ENCODE results near the gene RBP4.
"Not testable (repeated sequence)": the region's sequence is repeated elsewhere in the genome, so short reads cannot be mapped to it uniquely, and the experiment has no call there.

Gene RBP4

DNA sequence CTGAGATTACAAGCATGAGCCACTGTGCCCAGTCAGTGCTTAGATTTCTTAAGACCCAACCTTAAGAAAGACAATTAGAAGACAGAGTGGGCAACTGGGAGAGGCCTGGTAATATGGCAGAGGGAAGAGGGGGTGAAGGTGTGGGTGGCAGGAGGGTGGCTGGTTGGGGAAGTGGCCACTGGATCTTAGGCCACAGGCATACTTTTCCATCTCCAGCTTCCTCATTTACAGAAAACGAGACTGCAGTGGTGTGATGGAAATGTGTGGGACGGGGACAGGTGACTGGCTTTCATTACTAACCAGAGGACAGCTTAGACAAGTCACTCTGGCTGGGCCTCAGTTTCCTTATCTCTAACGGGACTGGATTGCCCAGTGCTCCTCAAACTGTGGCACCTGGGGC lies 35.6 kb downstream of the RBP4 start:
- DNase-seq: no peak

DNA sequence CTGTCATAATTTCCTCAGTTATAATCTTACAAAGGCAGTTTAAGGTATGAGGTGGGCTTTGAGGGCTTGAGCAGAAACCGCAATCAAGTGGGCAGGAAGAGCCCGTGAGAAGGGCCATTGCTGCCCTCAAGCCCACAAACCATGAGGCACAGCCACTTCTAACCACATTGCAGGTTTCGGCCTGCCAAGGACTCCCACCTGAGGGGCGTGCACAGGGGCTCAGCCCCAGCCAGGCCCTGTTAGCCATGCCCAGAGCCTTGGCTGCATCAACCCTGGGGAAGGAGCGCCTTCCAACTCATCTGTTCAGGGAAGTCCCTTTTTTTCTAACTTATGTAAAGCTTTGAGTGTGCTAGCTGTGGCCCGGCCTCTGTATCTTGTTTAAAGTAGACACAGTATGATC lies 40.5 kb downstream of the RBP4 start:
- DNase-seq: no peak

DNA sequence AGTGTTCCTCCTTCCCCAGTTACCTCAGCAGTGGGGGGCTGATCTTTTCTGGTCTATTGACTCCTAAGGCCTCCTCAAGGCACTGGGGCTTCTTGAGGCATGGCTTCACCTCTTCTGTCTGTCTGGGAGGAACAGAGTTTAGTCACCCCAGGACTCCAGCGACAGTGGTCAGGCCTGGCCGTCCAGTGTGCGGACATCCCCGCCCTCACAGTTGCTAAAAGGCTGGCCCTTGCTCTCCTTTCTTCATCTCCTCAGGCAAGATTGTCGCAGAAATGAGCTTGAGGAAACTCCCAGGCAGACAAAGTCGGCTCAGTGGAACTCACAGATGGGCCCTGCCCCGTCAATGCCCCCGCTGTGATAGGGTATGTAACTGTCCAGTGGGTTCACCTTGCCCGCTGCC lies 41.5 kb downstream of the RBP4 start:
- no peak for DNase-seq

DNA sequence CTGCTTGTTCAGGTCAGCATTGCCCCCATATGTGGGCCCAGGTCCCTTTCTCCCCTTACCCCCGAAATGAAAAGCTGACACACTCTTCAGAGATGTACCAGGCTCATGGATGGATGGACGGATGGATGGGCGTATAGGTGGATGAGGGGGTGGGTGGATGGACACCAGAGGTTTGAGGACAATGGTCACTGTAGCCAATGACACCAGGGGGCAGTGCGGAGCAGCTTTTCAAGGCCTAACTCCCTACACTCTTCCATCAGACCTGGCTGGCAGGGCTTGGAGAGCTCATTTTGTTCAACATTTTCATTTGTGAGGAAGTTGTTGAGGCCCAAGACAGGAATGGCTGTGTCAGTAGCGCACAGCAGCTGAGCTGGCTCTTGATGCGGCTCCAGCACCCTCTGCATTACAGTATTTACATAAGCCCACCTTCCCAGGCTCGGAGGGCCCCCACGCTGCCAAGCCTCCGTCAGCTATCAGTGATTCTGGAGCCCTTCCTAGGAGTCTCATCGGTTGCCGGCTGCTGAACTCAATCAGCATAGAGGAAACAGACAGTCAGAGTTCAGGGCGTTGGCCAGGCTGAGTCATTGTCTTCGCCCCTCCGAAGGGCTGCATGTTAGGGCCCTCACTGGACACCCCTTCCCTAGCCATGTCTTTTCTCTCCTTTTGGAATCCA lies 46.1 kb downstream of the RBP4 start:
- no peak for DNase-seq

DNA sequence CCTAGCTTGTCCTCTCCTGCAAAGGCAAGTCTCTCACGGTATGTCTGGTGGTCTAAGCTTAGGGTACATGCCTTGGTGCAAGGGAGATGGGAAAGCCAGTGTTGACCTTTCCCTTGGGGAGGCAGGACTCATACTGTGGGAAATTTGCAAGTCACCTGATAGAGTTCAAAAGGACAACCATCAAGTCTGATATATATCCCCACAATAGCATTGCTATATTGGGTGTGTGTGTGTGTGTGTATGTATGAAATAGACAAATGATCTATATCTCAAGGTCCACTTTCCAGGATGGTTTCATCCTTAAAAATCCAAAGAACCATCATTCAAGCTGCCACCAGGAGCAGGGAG lies 46.7 kb downstream of the RBP4 start:
- DNase-seq: no peak

DNA sequence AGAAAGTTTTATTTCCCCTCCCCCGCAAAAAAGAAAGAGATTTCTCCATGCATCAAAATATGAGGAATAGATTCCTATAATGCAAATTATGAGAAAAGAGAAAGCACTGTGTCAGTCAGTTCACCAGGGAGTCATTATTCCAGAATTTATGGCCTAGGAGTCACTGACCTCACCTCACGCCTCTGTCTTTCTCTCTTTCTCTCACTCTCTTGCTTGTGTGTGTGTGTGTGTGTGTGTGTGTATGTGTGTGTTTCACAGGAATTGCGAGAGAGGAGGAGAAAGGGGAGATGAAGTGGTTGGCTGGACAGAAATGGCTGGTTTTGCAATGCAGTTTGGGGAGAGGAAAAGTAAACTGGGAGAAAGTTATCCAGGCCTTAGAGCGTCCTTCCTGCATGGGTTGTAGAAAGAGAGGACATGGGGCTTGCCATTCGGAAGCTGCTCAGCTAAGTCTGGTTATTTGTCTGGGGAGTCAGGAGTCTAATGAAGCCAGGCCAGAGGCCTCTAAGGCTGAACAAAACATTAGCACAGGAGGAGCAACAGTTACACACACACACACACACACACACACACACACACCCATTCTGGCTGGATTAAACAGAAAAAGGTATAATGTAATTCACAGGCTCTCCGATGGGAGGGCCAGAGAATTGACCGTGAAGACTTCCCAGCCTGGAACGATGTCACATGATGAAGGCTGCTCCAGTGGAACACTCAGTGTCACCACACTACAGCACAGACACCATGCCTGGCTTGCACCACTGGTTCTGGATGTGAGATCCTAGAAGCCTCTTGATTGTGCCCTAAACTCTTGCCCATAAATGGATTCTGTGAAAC lies 47.3 kb downstream of the RBP4 start:
- no peak for DNase-seq

DNA sequence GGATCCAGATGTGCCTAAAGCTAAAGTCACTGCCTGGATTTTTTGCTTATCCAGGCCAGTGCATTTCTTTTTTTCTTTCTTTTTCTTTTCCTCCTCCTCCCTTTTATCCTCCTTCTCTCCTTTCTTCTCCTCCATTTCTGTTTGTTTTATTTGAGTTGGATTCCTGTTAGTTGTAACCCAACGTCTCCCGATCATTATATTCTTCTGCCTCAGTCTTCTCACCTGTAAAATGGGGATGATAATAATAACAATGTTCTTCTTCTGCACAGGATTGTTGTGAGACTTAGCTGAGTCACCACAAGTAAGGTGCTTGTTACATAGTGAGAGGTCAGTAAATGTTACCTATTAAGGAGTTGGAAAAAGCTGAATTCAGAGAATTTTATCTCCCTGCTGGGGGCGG lies 48.3 kb downstream of the RBP4 start:
- no peak for DNase-seq

DNA sequence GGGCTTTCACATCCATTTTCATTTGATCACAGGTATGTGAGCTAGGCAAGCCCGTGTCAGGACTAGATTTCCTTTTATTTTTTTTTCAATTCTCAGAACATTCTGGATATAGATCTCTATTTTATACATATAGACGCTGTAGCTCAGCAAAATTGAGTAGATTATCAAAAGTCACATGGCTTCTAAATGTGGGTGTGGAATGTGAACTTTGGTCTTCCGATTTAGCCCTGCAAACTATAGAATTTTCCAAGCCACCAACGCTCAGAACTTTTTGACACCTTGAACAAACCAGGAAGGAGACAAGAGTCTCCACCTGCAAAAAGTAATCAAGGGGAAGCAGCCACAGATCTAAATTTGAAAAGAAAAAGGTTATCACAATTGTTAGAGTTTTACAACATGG lies 50.4 kb downstream of the RBP4 start:
- DNase-seq: no peak

DNA sequence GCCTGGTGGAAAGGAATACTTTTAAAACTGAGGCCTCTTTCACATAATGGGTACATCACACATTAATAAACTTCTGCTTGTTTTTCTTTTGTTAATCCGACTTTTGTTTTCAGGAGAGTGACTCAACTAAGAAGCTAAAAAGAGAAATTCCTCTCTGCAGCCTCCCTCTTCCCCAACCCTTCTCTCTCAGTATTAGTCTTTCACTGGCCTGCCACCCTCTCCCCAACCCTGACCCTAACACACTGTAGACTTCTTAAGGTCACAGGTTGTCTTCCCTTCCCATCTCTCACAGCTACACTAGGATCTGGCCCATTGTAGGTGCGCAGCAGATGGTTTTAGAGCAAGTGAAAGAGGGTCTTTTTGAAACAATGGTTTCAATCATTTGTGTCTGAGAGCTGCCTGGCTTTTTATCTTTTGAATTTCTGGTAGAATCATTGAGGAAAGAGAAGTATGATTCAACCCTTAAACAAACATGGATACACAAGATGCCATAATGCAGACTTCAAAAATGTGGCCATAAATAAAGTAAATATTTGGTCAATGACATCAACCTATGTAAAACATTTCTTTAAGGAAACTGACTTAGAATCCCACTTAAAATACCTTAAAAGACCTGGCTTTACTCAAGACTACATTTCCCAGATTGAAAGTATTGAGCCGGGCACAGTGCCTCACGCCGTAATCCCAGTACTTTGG lies 52.5 kb downstream of the RBP4 start:
- DNase-seq: no peak

DNA sequence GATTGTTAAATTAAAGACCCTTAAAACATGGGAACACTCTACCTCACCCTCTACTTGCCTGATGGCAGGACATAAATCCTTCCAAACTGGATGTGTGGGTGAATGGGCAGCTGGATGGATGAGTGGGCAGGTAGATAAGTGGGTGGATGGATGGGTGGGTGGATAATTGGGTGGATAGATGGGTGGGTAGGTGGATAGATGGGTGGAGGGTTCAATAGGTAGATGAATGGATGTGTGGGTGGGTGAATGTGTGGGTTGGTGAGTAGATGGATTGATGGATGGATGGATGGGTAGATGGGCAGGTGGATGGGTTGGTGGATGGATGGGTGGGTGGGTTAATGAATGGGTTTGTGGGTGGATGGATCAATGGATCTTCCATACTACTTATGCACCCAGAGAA lies 53.5 kb downstream of the RBP4 start:
- no peak for DNase-seq

DNA sequence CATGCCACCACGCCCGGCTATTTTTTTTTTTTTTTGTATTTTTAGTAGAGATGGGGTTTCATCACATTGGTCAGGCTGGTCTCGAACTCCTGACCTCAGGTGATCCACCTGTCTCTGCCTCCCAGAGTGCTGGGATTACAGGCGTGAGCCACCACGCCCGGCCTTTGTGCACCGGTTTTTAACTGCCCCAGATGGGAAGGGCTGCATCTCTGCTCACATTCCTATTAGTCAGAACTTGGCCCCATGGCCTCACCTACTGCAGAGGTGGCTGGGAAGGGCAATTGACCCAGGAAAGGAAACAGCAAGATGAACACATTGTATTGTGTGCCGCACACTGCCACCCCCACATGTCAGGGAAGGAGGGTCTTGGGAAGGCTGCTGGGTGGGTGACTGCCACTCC lies 54.0 kb downstream of the RBP4 start:
- DNase-seq: not testable (repeated sequence)

DNA sequence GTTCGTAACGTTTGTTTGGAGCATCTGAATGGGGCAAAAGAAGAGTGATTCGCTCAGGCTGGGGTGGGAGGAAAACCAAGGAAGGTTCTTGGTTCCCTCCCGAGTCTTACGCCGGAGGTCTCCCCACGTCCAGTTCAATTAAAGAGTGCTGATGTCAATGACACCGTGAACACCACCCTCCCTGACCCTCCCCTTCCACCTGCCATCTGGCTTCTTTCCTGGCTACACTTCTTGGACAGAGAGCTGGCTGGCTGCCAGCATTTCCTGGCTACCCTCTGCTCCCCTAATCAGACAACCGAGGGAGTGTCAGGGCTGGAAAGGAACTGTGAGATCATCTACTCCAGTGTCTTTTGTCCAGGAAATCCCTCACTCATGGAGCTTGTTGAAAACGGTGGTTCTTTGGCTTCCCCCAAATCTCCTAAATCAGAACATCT lies 58.7 kb downstream of the RBP4 start:
- peak; percentile 36 for DNase-seq
